Heart right ventricle (tissue), 16 donors: Measurements from ENCODE around the gene TCF4. TPM values are rescaled to one million over a fixed set of nuclear protein-coding genes. Genes with fewer than 3 reads are reported as not detected.

ENCODE experiments used
- ATAC-seq, 8 donors: fragments of 200-7000 bp; cut with Tn5 transposase; one replicate each; pipeline ENCODE4 v1.9.1; 2020; ENCODE audit warnings: mild to moderate bottlenecking in 8 of 8, moderate library complexity in 8 of 8, moderate number of reproducible peaks in 1 of 8
- DNase-seq, 2 donors: peaks; one replicate each; pipeline ENCODE4 v3.0.0-alpha.2; 2020
- H3K27ac ChIP-seq, 10 donors: fragments of 200-600 bp; sonication (generic) in 2 of 10; one replicate each; pipeline versions ENCODE4 v1.5.0 to v1.8.0; 2020 to 2022; ENCODE audit warnings: mild to moderate bottlenecking in 3 of 10
- H3K27me3 ChIP-seq, 7 donors: fragments of 200-600 bp; one replicate each; pipeline ENCODE4 v1.8.0; 2021 to 2022; ENCODE audit warnings: mild to moderate bottlenecking in 2 of 7
- H3K36me3 ChIP-seq, 9 donors: fragments of 200-600 bp; sonication (generic) in 1 of 9; one replicate each; pipeline versions ENCODE4 v1.5.0 to v1.8.0; 2020 to 2022; ENCODE audit warnings: mild to moderate bottlenecking in 2 of 9
- H3K4me1 ChIP-seq, 9 donors: fragments of 200-600 bp; sonication (generic) in 1 of 9; one replicate each; pipeline versions ENCODE4 v1.5.0 to v1.8.0; 2020 to 2022; ENCODE audit warnings: mild to moderate bottlenecking in 4 of 9
- H3K4me3 ChIP-seq, 10 donors: fragments of 200-600 bp; sonication (generic) in 2 of 10; one replicate each; pipeline versions ENCODE4 v1.5.0 to v1.8.0; 2020 to 2022; ENCODE audit warnings: mild to moderate bottlenecking in 7 of 10, moderate library complexity in 2 of 10
- H3K9me3 ChIP-seq, 11 donors: fragments of 200-600 bp in 10 of 11; sonication (generic) in 2 of 11; one replicate each; pipeline versions ENCODE4 v1.5.0 to v1.8.0; 2013 to 2022; ENCODE audit warnings: mild to moderate bottlenecking in 2 of 11, control low read depth in 1 of 11, moderate library complexity in 1 of 11
- WGBS, 2 donors: extraction: QIAGEN DNeasy Blood & Tissue Kit; methylation state at CpG; one replicate each; pipeline ENCODE4 v1.1.7; 2013; ENCODE audit warnings: inconsistent platforms in 1 of 2; 5-methylcytosine and 5-hydroxymethylcytosine counted together
- intact Hi-C, 10 donors: fragments of 100-400 bp; cut with DNase I; formaldehyde crosslinking; loops; one replicate each; pipeline versions ENCODE4 v1.11.1 to v1.14.2; 2022
- polyA plus RNA-seq, 2 donors: library from polyadenylated mRNA; stranded (reverse); fragments of 200-250 nt; gene quantifications; one replicate each; pipeline ENCODE4 v1.2.3, GENCODE V29; 2013
- total RNA-seq, 10 donors: library from RNA; stranded (reverse); fragmentation: NEBNext Ultra II Directional in 3 of 10; extraction: Animal tissue kit (Norgen Biotek cat#: 25700) in 3 of 10; gene quantifications; one replicate each; pipeline versions ENCODE4 v1.2.1 to v1.2.4, GENCODE V29; 2021 to 2023
- TF ChIP-seq, protein P1 (sequence below), 9 donors: fragments of 200-600 bp; sonication (generic) in 2 of 9; IDR thresholded peaks; one replicate each; pipeline versions ENCODE4 v1.5.0 to v1.8.0; 2021 to 2022; ENCODE audit warnings: antibody characterized with exemption in 9 of 9, mild to moderate bottlenecking in 5 of 9, moderate library complexity in 1 of 9
- donor health status: Arrhythmogenic right ventricular cardiomyopathy.
- donor health status: ischemic (EF 13 %, LVEDD 7.1; RV severe dilation, severe dysfunction).
- donor health status: healthy with polysubstance abuse.
- donor health status: DM: no; HTN: yes; CAD: no.
- donor health status: DM: no; HTN: no; CAD: no.
- donor health status: ischemic (EF 25% LVEDD 6.9; RV normal size, moderate dysfunction).
- donor health status: ischemic (EF 25% LVEDD 5.7; RV mildly dilated, moderate dysfunction).
- donor health status: healthy.
- donor health status: DM: yes; HTN: yes; CAD: no.
- donor health status: Ischemic cardiomyopathy.
- donor health status: ischemic (EF 35%, LVEDD 5.7; RV mildly dilated, moderate dysfunction).
- donor health status: nonischemic (EF 11% LVEDD 7.7; RV severe dilation, severe dysfunction).
- donor health status: DM: yes; HTN: yes; CAD: no.
- donor health status: PGD.
- donor health status: ischemic (EF 29% LVEDD 5.4; RV normal size, mild dysfunction).
- donor health status: nonischemic (EF 23%, LVEDD 6.1; RV moderate dilation, normal function).

The TCF4 gene
- total and polyA plus RNA-seq, 12 donors = 12.6 to 90.1 (median 65.5) TPM

- Histone ChIP-seq H3K36me3 (peaks cover 0 to 8% (median 0%) of the 10 kb centered on the region in 9 donors), H3K4me1 (peaks cover 2 to 66% (median 24%) of the 10 kb centered on the region in 9 donors), H3K27ac (peak overlapping the region in 1 of 10 donors; percentile 1), H3K4me3 (no peak overlapping the region), H3K27me3 (no peaks in the 10 kb centered on the region), H3K9me3 (no peaks in the 10 kb centered on the region)
- 67 to 69% methylated on average over 3 of the region's 3 CpGs for WGBS, 2 donors
- ATAC-seq = peak in 5 of 8 donors; percentile 46 to 67 (median 57)
- TF ChIP-seq, protein P1, sequence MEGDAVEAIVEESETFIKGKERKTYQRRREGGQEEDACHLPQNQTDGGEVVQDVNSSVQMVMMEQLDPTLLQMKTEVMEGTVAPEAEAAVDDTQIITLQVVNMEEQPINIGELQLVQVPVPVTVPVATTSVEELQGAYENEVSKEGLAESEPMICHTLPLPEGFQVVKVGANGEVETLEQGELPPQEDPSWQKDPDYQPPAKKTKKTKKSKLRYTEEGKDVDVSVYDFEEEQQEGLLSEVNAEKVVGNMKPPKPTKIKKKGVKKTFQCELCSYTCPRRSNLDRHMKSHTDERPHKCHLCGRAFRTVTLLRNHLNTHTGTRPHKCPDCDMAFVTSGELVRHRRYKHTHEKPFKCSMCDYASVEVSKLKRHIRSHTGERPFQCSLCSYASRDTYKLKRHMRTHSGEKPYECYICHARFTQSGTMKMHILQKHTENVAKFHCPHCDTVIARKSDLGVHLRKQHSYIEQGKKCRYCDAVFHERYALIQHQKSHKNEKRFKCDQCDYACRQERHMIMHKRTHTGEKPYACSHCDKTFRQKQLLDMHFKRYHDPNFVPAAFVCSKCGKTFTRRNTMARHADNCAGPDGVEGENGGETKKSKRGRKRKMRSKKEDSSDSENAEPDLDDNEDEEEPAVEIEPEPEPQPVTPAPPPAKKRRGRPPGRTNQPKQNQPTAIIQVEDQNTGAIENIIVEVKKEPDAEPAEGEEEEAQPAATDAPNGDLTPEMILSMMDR (IDR thresholded peaks at IDR 0.05) = peak; percentile 24 to 73 (median 61)
- DNase-seq = no peak
- intact Hi-C loops = loop anchor here in 6 of 10 donors (5.0 to 10.0 kb wide), 9 partner anchors 59 to 1231 kb away; partner anchors contain the start of gene TCF4 (in 1 of the 6)
Measured at GRCh38 chr18:55343396-55344073, 244.5 kb downstream of the TCF4 start.

- H3K4me1 ChIP-seq = peaks cover 2 to 75% (median 44%) of the 10 kb centered on the region in 9 donors
- peak overlapping the region in 1 of 10 donors; percentile 91 for H3K27ac ChIP-seq
- no peak for DNase-seq
- no peaks in the 10 kb centered on the region for H3K27me3 ChIP-seq
- no peak overlapping the region for H3K4me3 ChIP-seq
- no peaks in the 10 kb centered on the region for H3K9me3 ChIP-seq
- intact Hi-C loops = loop anchor here in 6 of 10 donors (5.0 to 10.0 kb wide), 9 partner anchors 61 to 1234 kb away; partner anchors contain the start of gene TCF4 (in 1 of the 6)
- TF ChIP-seq, protein P1 (IDR thresholded peaks at IDR 0.05) = no peak
- no peaks in the 10 kb centered on the region for H3K36me3 ChIP-seq
- 94 to 97% methylated on average over 2 of the region's 2 CpGs for WGBS, 2 donors
- no peak for ATAC-seq
Measured at GRCh38 chr18:55340998-55341397, 247.0 kb downstream of the TCF4 start.

DNA sequence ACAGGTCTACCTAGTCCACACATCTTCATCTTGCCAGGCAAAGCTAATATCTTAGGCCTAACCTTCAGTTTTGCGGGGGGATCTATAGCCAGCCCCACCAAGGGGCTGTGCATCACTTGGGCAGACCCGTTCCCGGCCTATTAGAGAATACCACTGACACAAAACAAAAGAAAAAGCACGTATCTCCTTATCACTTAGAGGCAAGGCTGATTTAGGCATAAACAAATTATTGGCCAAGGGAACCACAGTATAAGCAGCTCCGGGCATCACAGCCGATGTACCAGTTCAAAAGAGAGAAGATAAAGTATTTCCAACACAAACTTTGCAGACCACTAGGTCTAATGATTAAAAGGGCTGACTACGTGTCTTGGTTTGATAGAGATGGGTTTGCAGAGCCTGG lies 248.0 kb downstream of the TCF4 start:
- H3K27ac ChIP-seq = peak overlapping the region in 9 of 10 donors; percentile 42 to 91 (median 82)
- whole genome bisulfite sequencing, 2 donors = 72 to 73% methylated on average over 7 of the region's 7 CpGs
- H3K27me3 ChIP-seq = no peaks in the 10 kb centered on the region
- ATAC-seq (no peak), DNase-seq (no peak)
- H3K4me1 ChIP-seq = peaks cover 2 to 77% (median 51%) of the 10 kb centered on the region in 9 donors
- TF ChIP-seq, protein P1 (IDR thresholded peaks at IDR 0.05) = no peak
- intact Hi-C loops = loop anchor here in 7 of 10 donors (5.0 to 10.0 kb wide), 13 partner anchors 62 to 1237 kb away; partner anchors contain the start of gene TCF4 (in 4 of the 7)
- no peaks in the 10 kb centered on the region for H3K36me3 ChIP-seq
- no peak overlapping the region for H3K4me3 ChIP-seq
- H3K9me3 ChIP-seq = no peaks in the 10 kb centered on the region

GRCh38 chr18:55338978-55339650 lies 248.9 kb downstream of the TCF4 start:
- intact Hi-C loops = loop anchor here in 6 of 10 donors (5.0 to 10.0 kb wide), 7 partner anchors 102 to 1238 kb away; partner anchors contain the start of gene TCF4 (in 3 of the 6)
- DNase-seq (no peak), ATAC-seq (peak in 5 of 8 donors; percentile 5 to 56 (median 48))
- Histone ChIP-seq H3K4me1 (peaks cover 2 to 76% (median 58%) of the 10 kb centered on the region in 9 donors), H3K36me3 (no peaks in the 10 kb centered on the region), H3K4me3 (peak overlapping the region in 2 of 10 donors; percentile 1 to 5), H3K27ac (peak overlapping the region; percentile 14 to 91 (median 80)), H3K9me3 (no peaks in the 10 kb centered on the region), H3K27me3 (no peaks in the 10 kb centered on the region)
- TF ChIP-seq, protein P1 (IDR thresholded peaks at IDR 0.05) = peak in 3 of 9 donors; percentile 23 to 30 (median 28)
- 38 to 54% methylated on average over 8 of the region's 8 CpGs for WGBS, 2 donors
